Kidney capillary endothelial cell (primary cell): ENCODE results near the gene TMPRSS5.
"Not testable (repeated sequence)": the region's sequence is repeated elsewhere in the genome, so short reads cannot be mapped to it uniquely, and the experiment has no call there.

ENCODE experiments used
- DNase-seq: peaks from one replicate; pipeline ENCODE4 v3.0.0-alpha.2; 2018; ENCODE audit warnings: low spot score

The TMPRSS5 gene

DNA sequence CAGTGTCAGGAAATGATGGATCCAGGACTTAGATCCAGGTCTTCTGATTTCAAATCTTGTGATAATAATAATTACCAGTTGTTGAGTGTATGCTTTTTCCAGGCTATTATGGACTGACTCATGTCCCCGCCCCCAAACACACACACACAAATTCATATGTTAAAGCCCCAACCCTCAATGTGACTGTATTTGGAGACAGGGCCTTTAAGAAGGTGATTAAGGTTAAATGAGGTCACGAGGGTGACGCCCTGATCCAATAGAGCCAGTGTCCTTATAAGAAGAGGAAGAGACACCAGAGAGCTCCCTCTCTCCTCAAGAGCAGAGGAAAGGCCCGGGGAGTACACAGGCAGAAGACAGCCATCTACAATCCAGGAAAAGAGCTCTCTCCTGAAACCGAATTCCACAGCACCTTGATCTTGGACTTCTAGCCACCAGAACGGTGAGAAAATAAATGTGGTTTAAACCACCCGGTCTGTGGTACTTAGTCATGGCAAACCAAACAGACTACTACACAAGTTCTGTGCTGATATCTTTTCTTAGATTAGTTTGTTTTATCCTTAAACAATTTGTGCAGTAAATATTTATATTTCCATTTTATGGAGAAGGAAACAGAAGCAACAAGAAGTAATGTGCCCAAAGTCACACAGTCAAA, 8.2 kb downstream of the TMPRSS5 start:
- no peak for DNase-seq

DNA sequence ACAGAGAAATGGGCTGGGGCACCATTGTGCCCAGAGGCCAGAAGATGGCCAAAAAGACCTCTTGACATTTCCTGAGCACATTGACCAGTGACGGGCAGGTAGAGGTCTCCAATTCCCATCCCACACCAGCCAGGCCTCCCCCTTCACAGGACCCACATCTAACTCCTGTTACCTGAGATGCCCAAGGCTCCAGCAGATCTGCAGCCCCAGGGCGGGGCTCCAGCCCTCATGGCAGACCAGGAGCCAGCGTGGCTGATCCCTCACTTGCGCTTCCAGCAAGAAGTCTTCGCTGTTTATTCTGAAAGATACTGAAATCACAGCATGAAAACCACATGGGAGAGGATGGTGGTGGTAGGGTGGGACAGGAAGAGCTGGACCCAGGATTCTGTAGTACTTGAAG, 9.0 kb downstream of the TMPRSS5 start:
- no peak for DNase-seq

DNA sequence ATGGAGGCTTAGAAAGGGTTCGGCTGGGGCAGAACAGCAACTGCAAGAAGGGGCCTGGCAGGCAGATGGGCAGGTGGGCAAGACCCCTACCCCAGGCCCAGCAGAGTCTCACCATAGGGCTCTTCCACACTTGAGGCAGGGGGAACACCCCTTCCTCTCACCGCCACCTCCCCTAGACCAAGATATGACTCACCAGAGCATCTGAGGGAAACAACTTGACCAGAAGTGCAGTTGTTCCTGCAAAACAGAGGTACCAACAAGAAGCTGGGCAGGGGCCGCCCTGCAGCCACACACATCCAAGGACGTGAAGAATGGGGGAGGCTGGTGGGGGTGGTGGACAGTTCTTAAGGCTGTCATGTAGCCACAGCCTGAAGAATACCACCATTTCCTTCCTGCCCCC, 10.9 kb downstream of the TMPRSS5 start:
- DNase-seq: no peak

DNA sequence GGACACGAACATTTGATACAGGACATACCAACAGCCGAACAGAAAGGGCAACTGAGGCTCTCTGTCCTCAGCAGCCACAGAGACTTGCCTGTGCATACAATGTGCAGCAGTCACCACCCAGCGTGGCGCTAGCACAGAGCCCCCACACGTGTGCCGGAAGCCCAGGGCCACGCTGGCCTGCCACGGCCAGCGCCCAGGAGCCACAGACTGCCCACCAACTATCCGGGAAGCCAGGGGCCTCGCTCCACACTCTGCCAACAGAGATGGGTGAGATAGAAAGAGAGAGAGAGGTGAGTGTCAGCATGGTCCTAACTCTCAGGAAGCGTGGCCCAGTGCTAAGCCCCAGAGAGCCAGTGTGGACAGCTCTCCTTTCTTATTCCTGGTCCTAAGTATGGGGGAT, 11.7 kb downstream of the TMPRSS5 start:
- DNase-seq: no peak

DNA sequence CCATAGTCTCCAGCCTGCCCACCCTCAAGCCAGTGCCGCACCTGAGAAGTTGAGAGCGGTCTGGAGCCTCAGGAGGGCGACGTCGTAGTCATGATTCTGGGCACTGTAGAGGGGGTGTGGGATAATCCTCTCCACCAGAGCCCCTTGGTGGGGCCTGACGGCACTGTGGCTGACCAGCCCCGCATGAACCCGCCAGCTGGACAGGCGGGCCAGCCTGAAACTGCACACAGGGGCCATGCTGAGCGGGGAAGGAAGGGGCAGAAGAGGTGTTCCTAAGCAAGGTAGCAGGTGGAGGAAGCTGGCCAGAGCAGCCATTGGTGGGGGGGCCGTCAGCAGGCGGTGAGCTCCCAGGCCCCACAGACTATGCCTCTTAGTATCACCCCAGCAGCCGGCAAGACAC, 13.1 kb downstream of the TMPRSS5 start:
- no peak for DNase-seq

DNA sequence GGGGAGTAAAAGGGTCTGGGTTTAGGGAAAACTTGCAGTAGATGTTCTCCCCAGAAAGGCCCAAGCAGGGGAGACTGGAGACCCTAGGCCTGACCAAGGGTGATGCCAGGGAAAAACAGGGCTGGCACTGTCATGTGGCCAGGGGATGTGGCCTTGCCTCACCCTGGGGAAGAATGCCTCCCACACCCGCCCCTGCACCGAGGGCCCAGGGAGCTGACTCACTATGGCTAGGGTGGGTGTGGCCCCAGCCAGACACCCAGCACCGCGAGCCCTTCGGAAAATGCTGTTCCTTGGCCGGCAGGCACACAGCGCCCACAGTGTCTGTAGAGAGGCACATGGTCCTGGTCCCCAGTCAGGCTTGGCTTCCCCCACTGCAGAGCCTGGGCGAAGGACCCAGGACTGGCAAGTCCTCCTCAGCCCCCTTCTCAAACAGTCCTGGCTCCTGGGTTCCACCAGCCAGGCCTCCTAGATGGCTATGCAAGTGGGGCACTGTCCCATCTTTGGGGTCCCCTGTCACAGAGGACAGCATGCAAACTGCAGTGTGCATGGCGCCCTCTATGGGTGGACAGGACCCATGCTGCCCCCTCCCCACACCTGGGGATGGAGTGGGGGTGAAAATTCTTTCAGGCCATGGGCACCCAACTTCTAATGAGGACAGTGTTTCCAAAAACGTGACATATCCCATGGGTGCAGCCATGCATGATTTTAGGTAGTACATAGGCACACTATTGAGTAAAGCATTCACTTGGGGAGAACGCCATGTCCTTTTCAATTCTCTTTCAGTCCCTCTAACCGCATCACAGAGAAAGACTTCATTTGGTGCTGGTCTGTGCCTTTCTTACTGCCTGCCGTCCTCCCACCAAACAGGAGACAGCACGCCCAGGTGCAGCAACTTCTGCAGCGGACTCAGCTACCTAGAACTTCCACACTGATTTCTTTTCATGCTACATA, 15.2 kb downstream of the TMPRSS5 start:
- no peak for DNase-seq

DNA sequence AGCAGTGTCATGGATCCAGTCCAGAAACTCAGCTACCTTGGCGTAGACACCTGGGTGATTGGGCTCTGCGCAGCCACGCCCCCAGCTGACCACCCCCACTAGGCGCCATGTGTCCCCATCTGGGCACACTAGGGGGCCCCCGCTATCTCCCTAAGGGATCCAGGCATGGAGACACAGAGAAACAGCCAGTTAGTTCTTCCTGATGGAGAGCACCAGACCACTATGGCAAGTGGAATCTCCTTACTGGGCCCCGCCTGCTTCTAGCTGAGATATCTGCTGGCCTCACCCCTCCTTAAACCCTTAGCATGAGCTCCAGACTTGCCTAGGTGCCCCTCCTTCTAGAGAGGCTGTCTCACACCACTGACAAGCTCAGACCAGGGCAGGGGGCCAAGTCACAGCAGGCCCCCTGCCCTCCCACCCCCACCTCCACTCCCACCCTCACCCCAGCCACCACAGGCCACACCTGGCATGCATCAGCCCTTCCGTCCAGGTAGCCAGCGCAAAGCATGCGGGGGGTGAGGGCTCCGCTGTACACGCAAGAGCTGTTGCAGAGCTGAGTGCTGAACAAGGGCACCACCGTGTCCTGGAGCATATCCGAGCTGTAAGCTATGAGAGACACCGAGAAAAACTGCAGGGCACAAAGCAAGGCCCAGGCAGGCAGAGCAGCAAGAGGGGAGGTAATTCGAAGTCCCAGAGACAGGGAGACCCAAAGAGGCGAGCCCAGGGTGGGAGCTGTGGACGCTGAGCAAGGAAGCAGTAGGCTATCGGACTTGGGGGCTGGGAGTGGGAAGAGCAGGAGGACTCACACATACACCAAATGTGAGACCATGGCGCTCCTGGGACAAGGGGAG, 16.1 kb downstream of the TMPRSS5 start:
- no peak for DNase-seq

DNA sequence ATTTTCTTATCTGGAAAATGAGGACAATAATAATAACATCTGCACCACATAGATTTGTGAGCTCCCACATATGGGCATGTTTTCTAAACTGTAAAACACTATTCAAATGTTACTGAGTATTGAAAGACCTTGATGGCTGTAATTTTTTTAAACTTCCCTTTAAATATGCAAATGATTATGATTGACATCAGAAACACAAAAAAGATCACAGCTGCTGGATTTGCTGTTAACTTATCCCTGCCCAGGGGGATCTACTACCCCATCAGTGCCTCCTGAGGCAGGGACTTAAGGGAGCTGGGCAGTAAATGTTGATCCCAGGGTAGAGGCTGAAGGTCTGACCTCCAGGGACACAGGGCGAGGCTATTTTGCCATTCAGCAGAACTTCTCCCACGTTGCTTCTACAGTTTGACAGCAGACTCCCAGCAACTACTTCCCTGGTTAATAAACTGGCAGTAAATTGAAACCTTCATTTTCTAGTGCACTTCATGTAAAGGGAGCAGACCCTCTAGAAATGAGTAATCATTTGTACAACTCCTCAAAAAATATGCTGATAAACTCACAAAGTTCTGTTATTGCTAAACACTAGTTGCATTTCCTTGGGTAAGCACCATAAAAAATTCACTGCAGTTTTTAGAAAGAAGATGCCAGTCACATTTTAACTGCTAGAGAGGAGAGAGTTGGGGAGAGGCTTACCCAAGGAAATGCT, 20.3 kb downstream of the TMPRSS5 start:
- no peak for DNase-seq

DNA sequence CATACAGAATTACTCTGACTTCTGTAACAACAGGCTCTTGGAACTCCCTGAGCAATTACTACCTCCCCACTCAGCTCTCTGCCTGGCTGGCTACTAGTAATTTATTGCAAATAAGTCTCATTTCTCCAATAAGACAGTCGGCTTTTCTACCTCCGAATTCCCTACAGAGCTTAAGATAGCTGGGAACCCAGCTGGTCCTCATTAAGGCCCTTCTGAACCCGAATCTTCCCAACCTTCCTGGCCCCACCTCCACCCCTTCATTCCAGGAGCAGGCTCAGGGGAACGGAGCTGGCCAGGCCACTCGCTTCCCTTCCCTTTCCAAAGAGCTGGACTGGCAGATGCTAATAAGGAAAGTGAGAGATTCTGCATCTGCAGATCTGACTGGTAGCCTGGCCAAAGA, 21.6 kb downstream of the TMPRSS5 start:
- no peak for DNase-seq

DNA sequence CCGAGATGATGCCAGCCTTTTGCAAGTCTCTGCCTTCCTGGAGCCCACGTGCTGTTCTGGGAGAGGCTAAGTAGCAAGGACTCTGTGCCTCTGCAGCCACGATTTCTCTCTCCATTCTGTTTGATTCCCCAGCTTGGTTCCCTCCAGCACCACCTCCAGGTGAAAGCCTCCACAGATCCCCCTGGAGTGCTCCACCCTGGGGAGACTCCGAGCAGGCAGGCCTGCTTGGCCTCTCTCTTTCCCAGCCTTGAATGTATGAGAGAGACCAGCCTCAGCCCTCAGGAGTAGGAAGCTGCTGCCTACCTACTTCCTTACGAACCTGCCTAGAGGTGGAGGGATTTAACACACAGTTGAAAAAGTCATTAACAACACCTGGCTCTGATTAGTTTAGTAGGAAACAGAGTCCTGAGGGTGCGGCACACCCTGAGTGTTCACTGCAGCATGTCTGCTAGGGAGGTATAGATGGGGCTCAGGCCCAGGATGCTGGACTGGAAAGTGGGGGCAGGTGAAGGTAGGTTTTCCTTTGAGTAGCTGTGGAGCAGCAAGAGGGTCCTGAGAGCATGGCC, 22.5 kb downstream of the TMPRSS5 start:
- no peak for DNase-seq

DNA sequence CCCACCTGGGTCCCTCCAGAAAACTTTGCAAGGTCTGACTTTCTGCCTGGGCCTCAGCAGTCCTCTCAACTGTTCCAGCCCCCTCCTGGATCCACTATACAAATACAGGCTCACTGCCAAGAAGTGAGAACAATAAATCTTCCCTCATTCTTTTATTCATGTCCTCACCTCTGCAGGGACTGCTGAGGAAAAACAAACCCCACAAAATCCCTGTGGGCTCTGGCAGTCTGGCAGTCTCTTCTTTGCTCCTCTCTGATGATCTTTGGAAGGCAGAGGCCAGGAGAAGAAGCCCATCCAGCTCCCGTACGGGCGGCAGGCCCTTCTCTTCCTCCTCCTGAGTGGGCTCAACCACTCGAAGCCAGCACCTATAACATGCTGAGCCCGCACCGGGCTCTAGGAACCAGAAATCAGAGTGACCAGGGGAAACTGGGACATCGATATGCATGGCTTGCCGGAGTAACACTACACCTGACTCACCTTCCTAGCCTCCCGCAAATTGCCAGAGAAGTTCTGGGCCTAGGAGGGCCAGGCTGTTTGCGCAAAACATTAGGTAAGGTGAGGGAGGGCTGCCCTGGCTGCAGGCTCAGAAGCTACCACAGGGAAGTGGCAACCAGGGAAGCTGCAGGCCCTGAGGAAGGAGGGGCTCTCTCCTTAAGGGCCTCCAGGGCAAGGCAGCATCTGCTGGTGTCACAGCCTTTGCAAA, 24.2 kb downstream of the TMPRSS5 start:
- no peak for DNase-seq

DNA sequence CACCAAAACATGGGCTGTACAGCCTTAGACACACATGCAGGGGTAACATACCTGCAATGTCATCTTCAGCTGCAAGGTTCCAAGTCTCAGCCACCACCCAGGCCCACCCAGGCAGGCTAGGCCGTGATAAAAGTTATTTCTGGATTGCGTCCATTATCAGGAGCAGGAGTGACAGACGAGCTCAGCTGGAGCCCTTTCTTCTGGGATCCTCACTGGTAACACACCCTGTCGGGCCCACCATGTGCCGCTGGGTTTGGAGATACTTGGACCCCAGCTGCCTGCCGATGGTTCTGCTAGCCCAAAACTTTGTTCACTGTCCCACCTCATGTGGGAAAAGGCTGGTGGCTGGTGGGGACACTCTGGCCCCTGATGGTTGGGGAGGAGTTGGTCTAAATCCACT, 24.8 kb downstream of the TMPRSS5 start:
- DNase-seq: no peak

DNA sequence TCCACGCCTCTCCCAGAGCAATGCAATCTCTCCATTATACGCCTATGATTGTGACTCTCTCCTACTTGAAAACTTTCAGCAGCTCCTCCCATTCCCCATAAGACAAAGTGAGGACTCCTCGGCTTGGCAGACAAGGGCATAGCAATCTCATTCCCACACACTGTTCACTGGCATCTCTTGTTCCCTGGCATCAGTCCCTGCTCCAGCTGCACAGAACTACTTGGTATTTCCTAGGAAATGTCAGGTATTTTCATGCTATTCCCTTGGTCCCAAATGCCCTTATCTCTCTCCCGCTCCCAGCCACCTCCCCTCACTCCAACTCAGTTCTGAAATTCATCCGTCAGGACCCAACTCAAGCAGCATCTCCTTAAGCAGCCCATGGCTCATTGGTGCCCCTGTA, 28.4 kb downstream of the TMPRSS5 start:
- no peak for DNase-seq

DNA sequence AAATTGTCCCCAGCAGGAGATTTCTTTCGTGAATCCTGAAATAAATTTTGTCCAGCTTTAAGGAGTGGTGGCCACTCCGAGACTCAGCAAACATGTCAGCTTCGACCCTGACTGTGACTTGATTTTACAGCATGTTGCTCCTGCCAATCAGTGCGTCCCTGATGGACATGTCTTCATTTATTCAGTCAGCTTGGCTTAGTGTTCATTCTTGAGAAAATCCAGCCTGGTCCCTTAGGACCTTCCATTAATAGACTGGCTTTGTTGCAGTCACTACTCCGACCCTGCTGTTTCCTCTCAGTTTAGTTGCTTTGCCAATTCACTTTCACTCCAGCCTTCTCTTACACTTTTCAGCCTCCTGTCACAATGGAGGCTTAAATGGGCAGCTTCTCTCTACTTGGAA, 30.5 kb downstream of the TMPRSS5 start:
- no peak for DNase-seq

DNA sequence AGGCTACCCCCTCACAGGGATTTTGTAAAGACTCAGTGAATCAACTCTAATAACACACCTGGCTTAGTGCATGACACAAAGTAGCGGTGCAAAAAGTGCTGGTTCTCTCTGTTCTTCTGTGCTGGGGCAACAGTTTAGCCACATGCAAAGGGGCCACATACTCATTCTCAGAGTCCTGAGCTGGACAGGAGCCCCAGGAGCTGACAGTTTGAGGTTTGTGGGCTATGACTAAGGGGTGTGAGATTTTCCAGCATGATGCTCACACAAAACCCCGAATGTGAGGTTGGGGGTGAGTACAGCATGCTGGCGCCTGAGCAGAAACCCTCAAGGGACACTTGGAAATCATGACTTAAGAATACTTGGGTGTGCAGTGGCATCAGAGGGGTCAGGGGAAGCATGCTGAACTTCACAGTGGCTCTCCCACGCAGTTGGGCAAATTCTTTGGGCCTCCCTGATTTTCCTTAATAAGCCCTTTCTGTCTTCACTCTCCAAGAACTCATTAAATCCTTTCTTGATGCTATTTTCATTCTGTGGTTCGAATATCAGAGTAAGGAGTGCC, 31.0 kb downstream of the TMPRSS5 start:
- no peak for DNase-seq

DNA sequence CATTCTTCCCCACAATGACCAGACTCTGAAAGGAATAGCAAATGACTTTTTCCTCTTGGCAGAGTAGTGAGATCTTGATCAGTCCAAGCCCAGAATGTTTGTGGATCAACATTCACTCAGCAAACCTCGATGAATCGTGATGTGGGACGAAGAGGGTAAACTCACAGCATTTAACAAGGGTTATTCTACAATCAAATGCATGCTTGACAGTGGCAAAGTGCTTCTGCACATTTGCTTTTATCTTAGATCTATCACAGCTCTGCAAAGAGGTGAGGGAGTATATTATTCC, 31.8 kb downstream of the TMPRSS5 start:
- no peak for DNase-seq

DNA sequence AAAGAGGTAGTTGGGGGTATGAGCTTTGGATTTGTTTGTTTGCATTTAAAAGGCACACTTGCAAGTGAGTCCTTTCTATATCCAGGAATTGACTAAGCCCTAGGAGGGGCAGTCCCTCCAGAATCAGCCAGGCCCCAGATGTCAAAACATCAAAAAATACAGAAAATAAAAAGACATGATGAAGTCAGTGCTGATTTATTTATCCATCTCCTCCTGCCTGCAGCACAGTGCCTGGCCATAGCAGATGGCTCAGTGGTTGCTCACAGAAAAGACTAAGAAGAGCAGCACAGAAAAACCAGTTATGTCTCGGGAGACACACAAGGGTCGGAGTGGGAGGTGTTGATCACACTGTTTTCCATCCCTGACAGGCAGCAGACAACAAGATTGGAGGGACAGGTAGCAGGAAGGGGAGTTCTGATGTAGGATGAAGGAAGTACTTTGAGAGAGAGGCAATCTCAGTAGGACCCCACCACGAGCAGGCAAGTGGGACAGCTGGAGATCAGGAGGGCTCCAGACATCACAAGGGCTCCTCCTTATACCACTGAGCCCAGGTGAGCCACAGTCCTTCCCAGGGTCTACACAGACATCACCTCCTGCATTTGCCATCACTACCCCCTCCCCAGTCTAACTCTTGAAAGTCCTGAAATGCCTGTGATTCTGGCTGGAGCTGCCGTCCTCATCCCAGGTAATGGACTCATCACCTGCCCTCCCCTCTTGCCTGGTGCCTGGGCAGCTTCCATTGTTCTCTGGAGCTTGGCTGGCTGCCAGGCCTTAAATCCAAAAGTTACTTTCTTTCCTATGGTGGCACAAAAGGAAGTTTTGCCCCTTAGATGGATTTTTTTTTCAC, 32.3 kb downstream of the TMPRSS5 start:
- DNase-seq: no peak

DNA sequence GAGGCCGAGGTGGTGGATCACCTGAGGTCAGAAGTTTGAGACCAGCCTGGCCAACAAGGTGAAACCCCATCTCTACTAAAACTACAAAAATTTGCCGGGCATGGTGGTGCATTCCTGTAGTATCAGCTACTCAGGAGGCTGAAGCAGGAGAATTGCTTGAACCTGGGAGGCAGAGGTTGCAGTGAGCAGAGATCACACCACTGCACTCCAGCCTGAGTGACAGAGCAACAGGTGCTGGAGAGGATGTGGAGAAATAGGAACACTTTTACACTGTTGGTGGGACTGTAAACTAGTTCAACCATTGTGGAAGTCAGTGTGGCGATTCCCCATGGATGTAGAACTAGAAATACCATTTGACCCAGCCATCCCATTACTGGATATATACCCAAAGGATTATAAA, 34.2 kb downstream of the TMPRSS5 start:
- not testable (repeated sequence) for DNase-seq

DNA sequence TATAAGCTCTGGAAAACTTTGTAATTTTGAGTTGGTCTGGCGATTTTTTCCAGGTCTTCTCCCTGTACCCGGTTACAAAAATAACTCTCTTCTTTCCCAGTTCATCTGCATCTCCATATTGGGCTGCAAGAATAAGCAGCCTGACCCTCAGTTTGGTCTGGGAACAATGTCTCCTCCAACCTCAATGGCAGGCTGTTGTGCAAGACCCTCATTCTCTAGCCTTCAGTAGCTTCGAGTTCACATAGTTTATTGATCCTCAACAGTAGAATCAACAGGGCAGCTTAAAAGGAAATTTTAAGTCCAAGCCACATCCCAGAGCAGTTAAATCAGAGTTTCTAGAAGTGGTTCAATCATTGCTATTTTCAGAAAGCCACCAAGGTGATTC, 35.3 kb downstream of the TMPRSS5 start:
- no peak for DNase-seq
